SK-N-MC (cell line): Measurements from ENCODE around the gene ANKS1B.

Experiments
- DNase-seq: peaks from one replicate; pipeline ENCODE4 v3.0.0-alpha.2; 2011; ENCODE audit warnings: low read depth, low spot score
- H3K27ac ChIP-seq: fragments of 200-600 bp; sonication (generic); 2 replicates; pipeline ENCODE4 v1.5.1; 2016; ENCODE audit warnings: mixed run types
- H3K36me3 ChIP-seq: fragments of 200-600 bp; sonication (generic); 2 replicates; pipeline ENCODE4 v1.6.1; 2017; ENCODE audit warnings: antibody characterized with exemption, low read length, mixed read lengths; ENCODE audit not compliant: insufficient read depth
- H3K4me3 ChIP-seq: fragments of 200-600 bp; sonication (generic); 2 replicates; pipeline ENCODE4 v1.5.1; 2016
- H3K9ac ChIP-seq: fragments of 200-600 bp; sonication (generic); 2 replicates; pipeline ENCODE4 v1.8.0; 2017; ENCODE audit warnings: mixed run types, mixed read lengths; ENCODE audit not compliant: insufficient read length
- H3K9me3 ChIP-seq: fragments of 200-600 bp; sonication (generic); 2 replicates; pipeline ENCODE4 v1.6.1; 2017; ENCODE audit warnings: low read depth, mild to moderate bottlenecking, antibody characterized with exemption, low read length, moderate library complexity, mixed read lengths
- EZH2 ChIP-seq: fragments of 200-600 bp; sonication (generic); IDR thresholded peaks from one replicate; pipeline ENCODE4 v1.6.1; 2017; ENCODE audit warnings: antibody characterized with exemption
- FOXP2 ChIP-seq: optimal IDR thresholded peaks from 2 replicates; pipeline ENCODE3; 2011; ENCODE audit warnings: mild to moderate bottlenecking, moderate library complexity; ENCODE audit not compliant: insufficient read depth; ENCODE audit errors: extremely low read length, control extremely low read depth
- POLR2AphosphoS5 ChIP-seq: IDR thresholded peaks from 2 replicates; pipeline ENCODE4 v1.6.1; 2012; ENCODE audit warnings: mild to moderate bottlenecking, low read depth, low read length, borderline replicate concordance

Gene ANKS1B

DNA sequence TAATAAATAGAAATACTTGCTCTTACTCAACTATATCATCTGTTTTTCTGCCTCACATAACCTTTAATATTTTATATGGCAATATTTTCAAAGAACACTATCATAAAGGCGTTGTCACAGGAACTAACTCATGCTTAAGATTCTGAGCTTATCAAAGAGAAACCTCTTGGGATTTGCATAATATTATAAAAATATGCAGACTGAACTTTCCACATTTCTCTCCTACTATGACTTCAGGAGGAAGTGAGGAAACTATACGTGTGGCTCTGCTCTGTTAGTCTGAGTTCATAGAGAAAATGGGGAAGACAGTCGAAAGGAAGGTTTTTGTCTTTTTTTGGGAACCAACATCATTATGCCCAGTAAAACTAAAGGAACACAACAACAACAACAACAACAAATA, 212.5 kb downstream of the ANKS1B start:
- H3K36me3 ChIP-seq = no peaks in the 10 kb centered on the region

DNA sequence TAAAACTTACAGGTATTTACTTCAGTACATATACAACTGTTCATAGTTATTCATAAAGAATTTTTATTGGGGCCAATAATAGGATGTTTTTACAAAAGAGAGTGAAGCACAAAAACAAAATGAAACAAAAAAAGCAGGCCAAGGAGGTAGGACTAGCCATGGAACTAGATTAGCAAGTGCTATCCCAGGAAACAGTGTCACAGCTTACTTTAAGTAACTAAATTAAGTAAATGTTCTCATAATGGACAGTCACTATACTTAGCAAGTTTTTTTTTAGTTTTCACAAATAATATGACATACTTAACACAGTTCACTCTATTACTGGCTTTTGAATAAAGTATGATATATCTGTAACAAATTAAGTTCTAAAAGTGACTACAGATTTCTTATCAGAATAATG, 213.1 kb downstream of the ANKS1B start:
- Histone ChIP-seq H3K27ac (peak overlapping the region; percentile 85), H3K9me3 (no peaks in the 10 kb centered on the region), H3K9ac (peak overlapping the region; percentile 31), H3K4me3 (no peak overlapping the region), H3K36me3 (no peaks in the 10 kb centered on the region)
- DNase-seq = no peak
- TF ChIP-seq FOXP2 = no peak
- TF ChIP-seq EZH2 = no peak
- no peak for TF ChIP-seq POLR2AphosphoS5

More for the DNA sequence above, 212.5 kb downstream of the ANKS1B start:
- H3K27ac ChIP-seq = peak overlapping the region; percentile 85
- H3K9me3 ChIP-seq = no peaks in the 10 kb centered on the region
- peak overlapping the region; percentile 48 for H3K4me3 ChIP-seq
- no peak for TF ChIP-seq FOXP2
- no peak for TF ChIP-seq EZH2
- TF ChIP-seq POLR2AphosphoS5 = no peak
- peak overlapping the region; percentile 31 for H3K9ac ChIP-seq
- peak; percentile 47 for DNase-seq

DNA sequence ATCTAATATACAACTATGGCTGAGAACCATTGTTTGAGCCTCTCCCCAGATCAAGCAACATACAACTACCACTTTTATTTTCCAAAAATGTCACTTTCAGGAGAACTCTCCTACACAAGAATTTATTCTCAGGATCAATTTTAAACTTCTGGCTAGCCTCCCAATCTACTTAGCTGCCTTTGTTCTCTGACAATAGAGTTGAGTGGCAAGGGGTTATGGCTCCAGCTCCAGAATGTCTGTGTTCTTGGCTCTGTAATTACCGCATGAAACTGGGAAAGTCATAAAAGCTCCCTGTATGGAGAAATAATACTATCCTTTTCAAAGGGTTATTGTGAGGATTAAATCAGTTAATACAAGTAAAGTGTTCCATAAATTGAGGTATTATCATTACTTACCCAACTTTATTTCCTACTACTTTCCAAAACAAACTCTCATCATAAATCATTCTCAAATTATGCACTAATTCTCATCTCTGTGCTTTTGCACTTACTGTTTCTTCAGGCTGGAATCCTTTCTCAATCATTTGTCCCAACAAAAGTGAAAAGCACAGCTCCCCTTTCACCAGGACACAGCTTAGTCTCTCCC, 215.2 kb downstream of the ANKS1B start:
- no peak for TF ChIP-seq POLR2AphosphoS5
- no peak for TF ChIP-seq FOXP2
- no peak for TF ChIP-seq EZH2
- no peaks in the 10 kb centered on the region for H3K36me3 ChIP-seq
- H3K4me3 ChIP-seq = no peak overlapping the region
- DNase-seq = no peak
- H3K27ac ChIP-seq = no peak overlapping the region
- no peak overlapping the region for H3K9ac ChIP-seq
- no peaks in the 10 kb centered on the region for H3K9me3 ChIP-seq

DNA sequence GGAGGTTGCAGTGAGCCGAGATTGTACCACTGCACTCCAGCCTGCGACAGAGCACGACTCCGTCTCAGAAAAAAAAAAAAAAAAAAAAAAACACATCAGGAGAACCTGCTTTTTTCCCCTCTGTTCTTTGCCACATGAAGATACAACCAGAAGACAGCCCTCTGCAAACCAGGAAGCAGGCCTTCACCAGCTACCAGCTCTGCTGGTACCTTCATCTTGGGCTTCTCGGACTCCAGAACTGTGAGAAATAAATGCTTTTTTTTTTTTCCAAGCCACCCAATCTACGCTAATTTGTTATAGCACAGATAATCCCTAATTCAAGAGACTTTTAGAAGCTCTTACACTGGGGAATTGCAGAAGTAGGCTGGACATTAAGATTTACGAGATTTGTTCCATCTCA, 216.0 kb downstream of the ANKS1B start:
- H3K9me3 ChIP-seq = no peaks in the 10 kb centered on the region
- no peak overlapping the region for H3K27ac ChIP-seq

DNA sequence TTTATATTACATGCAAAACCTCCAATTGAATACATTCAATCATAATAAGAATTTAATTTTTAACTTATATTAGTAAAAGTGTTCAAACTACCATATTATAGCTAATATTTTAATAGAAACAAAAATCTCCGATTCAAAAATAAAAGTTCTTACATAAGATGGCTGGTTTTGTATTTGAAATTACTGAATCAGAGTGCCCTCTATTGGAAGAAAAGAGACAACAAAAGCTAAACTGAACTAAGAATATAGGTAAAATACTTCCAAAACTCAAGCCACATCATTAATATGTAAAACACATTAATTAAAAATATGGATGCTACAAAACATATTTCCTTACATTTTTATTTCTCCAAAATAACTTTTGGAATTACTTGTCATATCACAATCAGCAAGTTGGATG, 216.9 kb downstream of the ANKS1B start:
- DNase-seq = peak; percentile 26
- H3K4me3 ChIP-seq = no peak overlapping the region
- TF ChIP-seq EZH2 (no peak), FOXP2 (no peak), POLR2AphosphoS5 (no peak)
- no peaks in the 10 kb centered on the region for H3K36me3 ChIP-seq
- H3K27ac ChIP-seq = no peak overlapping the region
- H3K9me3 ChIP-seq = no peaks in the 10 kb centered on the region
- no peak overlapping the region for H3K9ac ChIP-seq

More for the DNA sequence above, 216.0 kb downstream of the ANKS1B start:
- Histone ChIP-seq H3K36me3 (no peaks in the 10 kb centered on the region), H3K4me3 (no peak overlapping the region), H3K9ac (no peak overlapping the region)
- DNase-seq = no peak
- TF ChIP-seq EZH2 = no peak
- TF ChIP-seq POLR2AphosphoS5 = no peak
- TF ChIP-seq FOXP2 = no peak

DNA sequence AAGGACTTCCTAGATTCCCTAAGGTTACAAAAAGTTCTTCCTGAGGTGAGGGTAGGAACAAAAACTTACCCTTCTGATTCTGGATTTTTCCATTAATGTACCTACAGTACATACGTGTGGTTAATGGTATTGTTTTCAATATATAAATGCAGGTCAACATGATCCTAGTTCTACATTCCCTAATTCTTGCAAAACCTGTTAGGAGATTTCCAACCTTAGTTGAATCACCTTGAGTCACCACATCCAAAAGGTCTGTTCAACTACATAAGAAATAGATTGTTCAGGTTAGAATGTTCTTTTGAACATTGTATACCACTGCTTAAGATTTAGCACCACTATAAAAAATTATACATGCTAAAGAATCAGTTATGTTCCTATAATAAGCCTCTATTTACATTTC, 218.3 kb downstream of the ANKS1B start:
- H3K27ac ChIP-seq = no peak overlapping the region
- H3K4me3 ChIP-seq = no peak overlapping the region
- H3K36me3 ChIP-seq = no peaks in the 10 kb centered on the region
- no peak overlapping the region for H3K9ac ChIP-seq
- no peak for TF ChIP-seq POLR2AphosphoS5
- no peak for TF ChIP-seq EZH2
- no peak for TF ChIP-seq FOXP2
- H3K9me3 ChIP-seq = no peaks in the 10 kb centered on the region
- DNase-seq = no peak

- DNase-seq = no peak
- Histone ChIP-seq H3K36me3 (no peaks in the 10 kb centered on the region), H3K9me3 (no peaks in the 10 kb centered on the region), H3K4me3 (no peak overlapping the region), H3K9ac (no peak overlapping the region), H3K27ac (no peak overlapping the region)
- TF ChIP-seq FOXP2 (no peak), POLR2AphosphoS5 (no peak), EZH2 (no peak)
Observed at GRCh38 chr12:99765469-99766114, 219.1 kb downstream of the ANKS1B start.

GRCh38 chr12:99759444-99759843, 225.3 kb downstream of the ANKS1B start:
- Histone ChIP-seq H3K27ac (no peak overlapping the region), H3K9me3 (no peaks in the 10 kb centered on the region), H3K9ac (no peak overlapping the region), H3K36me3 (no peaks in the 10 kb centered on the region), H3K4me3 (no peak overlapping the region)
- DNase-seq = no peak
- no peak for TF ChIP-seq FOXP2
- no peak for TF ChIP-seq POLR2AphosphoS5
- no peak for TF ChIP-seq EZH2

DNA sequence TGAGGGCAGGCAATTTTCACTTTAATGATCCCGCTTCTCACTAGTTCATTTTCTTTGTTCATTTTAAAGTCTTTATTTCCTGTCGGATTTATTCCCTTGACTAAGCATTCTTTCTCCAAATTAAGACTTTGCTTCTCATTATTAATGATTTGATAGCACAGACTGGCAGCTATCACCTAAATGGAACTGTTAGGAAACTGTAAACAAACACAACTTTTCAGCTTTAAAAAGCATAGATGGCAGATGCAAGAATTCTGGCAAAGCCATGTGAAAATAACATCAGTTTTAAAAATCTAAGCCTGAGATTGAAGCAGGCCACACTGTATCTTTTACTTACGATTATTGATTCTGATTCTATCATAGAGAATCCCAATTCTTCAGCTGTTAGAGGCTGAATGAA, 225.7 kb downstream of the ANKS1B start:
- Histone ChIP-seq H3K4me3 (no peak overlapping the region), H3K27ac (no peak overlapping the region), H3K36me3 (no peaks in the 10 kb centered on the region), H3K9ac (no peak overlapping the region), H3K9me3 (no peaks in the 10 kb centered on the region)
- DNase-seq = no peak
- TF ChIP-seq EZH2 (no peak), FOXP2 (no peak), POLR2AphosphoS5 (no peak)
